GM10266 (cell line): ENCODE results near the gene ABHD17A.

Source experiments
- DNase-seq: peaks from one replicate; pipeline ENCODE4 v3.0.0; 2012; ENCODE audit errors: extremely low spot score
- TF ChIP-seq, protein P1 (sequence below): IDR thresholded peaks from 2 replicates; pipeline ENCODE4 v1.5.1; 2012; ENCODE audit warnings: mild to moderate bottlenecking, low read depth; ENCODE audit not compliant: control insufficient read depth, insufficient read depth; ENCODE audit errors: missing control alignments

Gene ABHD17A

DNA sequence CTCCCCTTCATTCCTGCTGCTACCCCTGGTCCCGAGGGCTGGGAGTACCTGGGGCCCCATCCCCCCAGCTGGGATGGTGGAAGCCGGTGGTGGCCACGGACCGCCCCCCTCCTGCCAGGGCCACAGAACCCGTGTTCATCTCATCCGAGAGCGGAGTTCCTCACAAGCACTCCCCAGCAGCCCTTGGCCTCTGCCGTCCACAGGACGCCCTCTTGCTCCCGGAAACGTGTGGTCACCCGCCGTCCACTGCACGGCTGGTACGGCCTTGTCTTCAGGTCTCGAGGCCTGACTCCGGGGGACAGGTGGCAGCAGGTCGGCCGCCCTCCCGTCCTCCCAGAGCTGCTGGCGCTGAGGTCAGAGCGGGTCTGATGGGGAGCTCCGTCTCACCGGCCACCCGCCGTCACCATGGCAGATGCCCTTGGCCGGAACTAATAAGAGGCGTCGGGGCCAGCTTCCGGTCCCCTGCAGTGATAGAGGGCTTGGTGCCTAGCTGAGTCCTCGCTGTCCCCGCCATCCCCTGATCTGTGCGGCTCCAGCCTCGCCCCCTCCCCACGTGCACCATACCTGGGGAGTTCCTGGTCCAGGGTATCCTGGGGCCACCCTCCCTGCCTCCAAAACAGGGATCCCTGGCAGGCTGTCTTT, 39.1 kb upstream of the ABHD17A start:
- no peak for DNase-seq
- TF ChIP-seq, protein P1, sequence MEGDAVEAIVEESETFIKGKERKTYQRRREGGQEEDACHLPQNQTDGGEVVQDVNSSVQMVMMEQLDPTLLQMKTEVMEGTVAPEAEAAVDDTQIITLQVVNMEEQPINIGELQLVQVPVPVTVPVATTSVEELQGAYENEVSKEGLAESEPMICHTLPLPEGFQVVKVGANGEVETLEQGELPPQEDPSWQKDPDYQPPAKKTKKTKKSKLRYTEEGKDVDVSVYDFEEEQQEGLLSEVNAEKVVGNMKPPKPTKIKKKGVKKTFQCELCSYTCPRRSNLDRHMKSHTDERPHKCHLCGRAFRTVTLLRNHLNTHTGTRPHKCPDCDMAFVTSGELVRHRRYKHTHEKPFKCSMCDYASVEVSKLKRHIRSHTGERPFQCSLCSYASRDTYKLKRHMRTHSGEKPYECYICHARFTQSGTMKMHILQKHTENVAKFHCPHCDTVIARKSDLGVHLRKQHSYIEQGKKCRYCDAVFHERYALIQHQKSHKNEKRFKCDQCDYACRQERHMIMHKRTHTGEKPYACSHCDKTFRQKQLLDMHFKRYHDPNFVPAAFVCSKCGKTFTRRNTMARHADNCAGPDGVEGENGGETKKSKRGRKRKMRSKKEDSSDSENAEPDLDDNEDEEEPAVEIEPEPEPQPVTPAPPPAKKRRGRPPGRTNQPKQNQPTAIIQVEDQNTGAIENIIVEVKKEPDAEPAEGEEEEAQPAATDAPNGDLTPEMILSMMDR = no peak

DNA sequence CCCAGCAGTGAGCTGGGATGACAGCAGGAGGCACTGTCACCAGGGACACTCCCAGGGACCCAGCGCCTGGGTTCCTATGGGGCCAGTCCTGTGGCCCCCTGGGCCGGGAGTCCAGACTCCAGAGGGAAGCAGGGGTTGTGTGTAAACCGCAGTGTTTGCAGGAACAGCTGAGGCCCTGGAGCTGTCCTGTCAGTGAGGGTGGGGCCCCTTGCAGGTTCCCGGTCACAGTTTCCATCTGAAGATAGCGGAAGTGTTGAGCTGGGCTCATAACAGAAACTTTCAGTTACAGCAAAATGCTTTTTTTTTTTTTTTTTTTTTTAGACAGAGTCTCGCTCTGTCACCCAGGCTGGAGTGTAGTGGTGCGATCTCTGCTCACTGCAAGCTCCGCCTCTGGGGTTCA, 38.0 kb upstream of the ABHD17A start:
- DNase-seq = peak; percentile 67
- TF ChIP-seq, protein P1 = no peak

DNA sequence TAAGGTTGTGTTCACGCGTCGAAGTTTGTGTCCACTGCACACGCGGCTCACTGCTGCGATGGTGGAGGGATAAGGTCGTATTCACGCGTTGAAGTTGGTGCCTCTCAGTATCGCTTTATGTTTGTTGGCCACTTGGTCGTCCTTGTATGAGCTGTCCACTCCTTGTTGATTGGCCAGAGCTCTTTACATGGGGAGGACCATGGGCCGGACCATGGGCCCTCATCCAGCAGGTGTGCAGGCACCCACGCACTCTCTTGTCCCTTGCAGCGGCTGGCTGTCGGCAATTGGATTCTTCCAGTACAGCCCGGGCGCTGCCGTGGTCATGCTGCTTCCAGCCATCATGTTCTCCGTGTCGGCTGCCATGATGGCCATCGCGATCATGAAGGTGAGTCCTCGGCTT, 37.5 kb upstream of the ABHD17A start:
- TF ChIP-seq, protein P1 = no peak
- DNase-seq = no peak

DNA sequence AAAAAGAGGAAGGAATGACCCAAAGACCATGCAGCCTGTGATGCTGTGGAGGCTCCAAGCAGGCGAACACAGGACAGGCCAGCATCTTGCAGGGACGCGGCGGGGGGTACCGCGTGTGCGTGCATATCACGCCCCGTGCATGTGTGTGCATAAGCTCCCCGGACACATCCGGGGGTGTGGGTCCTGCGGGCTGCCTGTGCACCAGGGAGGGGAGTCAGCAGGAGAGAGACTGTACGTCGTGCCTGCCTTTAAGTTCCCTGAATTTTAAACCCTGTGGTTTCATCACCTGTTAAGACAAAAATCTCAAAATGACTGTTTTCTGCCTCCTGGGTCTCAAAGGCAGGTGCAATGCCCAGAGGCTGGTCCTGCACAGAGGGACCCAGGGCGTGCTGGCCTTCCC, 36.5 kb upstream of the ABHD17A start:
- TF ChIP-seq, protein P1 = no peak
- no peak for DNase-seq

DNA sequence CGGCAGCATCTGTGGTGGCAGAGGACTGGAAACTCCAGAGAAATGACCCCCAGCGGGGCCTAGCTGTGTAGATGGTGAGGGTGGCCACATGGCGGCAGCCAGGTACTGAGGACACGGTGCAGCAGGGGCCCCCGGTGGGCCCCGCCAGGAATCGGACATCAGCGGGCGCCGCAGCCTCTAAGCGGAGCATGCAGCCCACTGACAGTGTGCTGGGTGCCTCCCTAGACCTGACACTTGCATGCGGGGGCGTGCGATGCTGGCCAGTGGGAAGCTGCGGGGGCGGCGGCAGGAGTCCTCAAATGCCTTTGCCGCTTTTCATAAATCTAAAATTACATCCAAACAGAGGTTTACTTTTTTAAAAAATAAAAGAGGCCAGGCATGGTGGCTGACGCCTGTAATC, 36.0 kb upstream of the ABHD17A start:
- TF ChIP-seq, protein P1 = no peak
- DNase-seq = no peak

DNA sequence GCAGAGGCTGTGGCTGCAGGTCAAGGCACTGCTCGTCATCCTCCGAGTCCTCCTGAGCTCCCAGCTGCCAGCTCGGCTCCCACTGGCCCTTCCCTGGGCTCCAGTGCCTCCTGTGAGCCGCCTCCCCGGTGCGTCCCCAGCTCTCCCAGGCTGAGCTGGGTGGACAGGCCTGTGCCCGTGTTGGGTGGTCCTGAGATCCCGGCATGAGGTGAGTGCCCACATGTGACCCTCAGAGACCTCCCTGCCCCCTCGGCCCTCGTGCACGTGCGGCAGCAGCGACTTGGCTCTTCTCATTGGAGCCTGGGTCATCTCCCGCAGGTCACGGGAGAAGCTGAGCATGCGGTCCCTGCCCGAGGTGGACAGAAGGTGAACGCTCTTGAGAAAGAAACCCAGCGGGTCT, 35.3 kb upstream of the ABHD17A start:
- TF ChIP-seq, protein P1 = no peak
- no peak for DNase-seq

DNA sequence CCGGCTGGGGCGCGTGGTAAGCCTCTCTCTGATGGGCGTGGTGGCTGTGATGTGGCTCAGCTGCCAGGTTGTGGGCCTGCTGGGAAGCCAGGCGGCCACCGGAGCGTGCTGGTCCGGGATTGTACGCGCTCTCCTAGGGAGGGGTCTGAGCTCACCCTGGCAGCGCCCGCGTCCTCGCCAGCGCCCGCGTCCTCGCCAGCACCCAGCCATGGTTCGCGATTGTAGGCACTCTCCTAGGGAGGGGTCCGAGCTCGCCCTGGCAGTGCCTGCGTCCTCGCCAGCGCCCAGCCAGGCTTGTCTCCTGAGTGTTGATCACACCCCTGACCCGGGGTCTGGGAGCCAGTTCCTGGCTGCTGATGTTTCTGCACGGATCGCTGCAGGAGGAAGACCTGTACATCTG, 33.7 kb upstream of the ABHD17A start:
- DNase-seq = no peak
- TF ChIP-seq, protein P1 = no peak
